Stomach (tissue), 9 donors: ENCODE results near the gene GEMIN8. TPM values are rescaled to one million over a fixed set of nuclear protein-coding genes. Genes with fewer than 3 reads are reported as not detected.

Experiments used
- DNase-seq, 2 donors: peaks; one replicate each; pipeline versions ENCODE4 v3.0.0 to v3.0.0-alpha.2; 2013 to 2019
- H3K27ac ChIP-seq, 5 donors: fragments of 200-600 bp in 4 of 5; sonication (generic) in 4 of 5; one replicate each; pipeline ENCODE4 v1.5.1; 2013 to 2019; ENCODE audit warnings: mild to moderate bottlenecking in 1 of 5, moderate library complexity in 1 of 5
- H3K27me3 ChIP-seq, 3 donors: fragments of 200-600 bp; sonication (generic); one replicate each; pipeline ENCODE4 v1.5.1; 2017 to 2019; ENCODE audit warnings: mixed run types in 1 of 3
- H3K36me3 ChIP-seq, 4 donors: fragments of 200-600 bp; sonication (generic); 1 replicate in 3 of 4; 2 replicates in 1 of 4; pipeline ENCODE4 v1.5.1; 2016 to 2019
- H3K4me1 ChIP-seq, 4 donors: fragments of 200-600 bp; sonication (generic); one replicate each; pipeline ENCODE4 v1.5.1; 2016 to 2019
- H3K4me3 ChIP-seq, 4 donors: fragments of 200-600 bp; sonication (generic) in 3 of 4; one replicate each; pipeline ENCODE4 v1.5.1; 2016 to 2019; ENCODE audit warnings: mild to moderate bottlenecking in 1 of 4
- H3K9me3 ChIP-seq, 4 donors: fragments of 200-600 bp; sonication (generic); one replicate each; pipeline ENCODE4 v1.5.1; 2016 to 2019
- CTCF ChIP-seq, 7 experiments: fragments of 450-650 bp in 4 of 7; fragments of 200-600 bp in 3 of 7; sonication (generic) in 3 of 7; IDR thresholded peaks; one replicate each; pipeline ENCODE4 v1.5.1; 2016 to 2019; ENCODE audit warnings: antibody characterized with exemption in 7 of 7, control low read depth in 2 of 7, mild to moderate bottlenecking in 1 of 7
- EP300 ChIP-seq: sonication (generic); formaldehyde crosslinking; IDR thresholded peaks from one replicate; pipeline ENCODE4 v1.6.1; 2017; ENCODE audit warnings: antibody characterized with exemption
- POLR2A ChIP-seq, 4 donors: fragments of 450-650 bp; IDR thresholded peaks; one replicate each; pipeline ENCODE4 v1.6.1; 2016; ENCODE audit warnings: antibody characterized with exemption in 4 of 4, control low read depth in 2 of 4, mild to moderate bottlenecking in 1 of 4, moderate library complexity in 1 of 4
- POLR2AphosphoS5 ChIP-seq, 3 donors: sonication (generic); formaldehyde crosslinking; IDR thresholded peaks; one replicate each; pipeline ENCODE4 v1.6.1; 2016; ENCODE audit warnings: antibody characterized with exemption in 3 of 3
- WGBS, 5 donors: extraction: QIAGEN DNeasy Blood & Tissue Kit in 3 of 5; methylation state at CpG; one replicate each; pipeline versions ENCODE4 v1.1.5 to v1.1.7; 2013 to 2018; 5-methylcytosine and 5-hydroxymethylcytosine counted together
- intact Hi-C: fragments of 100-400 bp; cut with DNase I; formaldehyde crosslinking; loops from one replicate; pipeline ENCODE4 v1.15.1; 2023; ENCODE audit warnings: low total_unique reads
- polyA plus RNA-seq, 3 donors: library from polyadenylated mRNA; stranded (reverse); fragments of 200-250 nt; gene quantifications; one replicate each; pipeline ENCODE4 v1.2.3, GENCODE V29; 2013
- total RNA-seq, 5 donors: library from RNA; depleted of rRNA; stranded (reverse); fragments of >200 nt; gene quantifications; one replicate each; pipeline versions ENCODE4 v1.1.0 to v1.2.3, GENCODE V29; 2014 to 2016
- donor health status: healthy with polysubstance abuse.
- donor health status: Bipolar disorder and iron deficiency.
- donor health status: healthy.

The GEMIN8 gene
- total and polyA plus RNA-seq, 8 donors: 4.3 to 33.5 (median 14.7) TPM

DNA sequence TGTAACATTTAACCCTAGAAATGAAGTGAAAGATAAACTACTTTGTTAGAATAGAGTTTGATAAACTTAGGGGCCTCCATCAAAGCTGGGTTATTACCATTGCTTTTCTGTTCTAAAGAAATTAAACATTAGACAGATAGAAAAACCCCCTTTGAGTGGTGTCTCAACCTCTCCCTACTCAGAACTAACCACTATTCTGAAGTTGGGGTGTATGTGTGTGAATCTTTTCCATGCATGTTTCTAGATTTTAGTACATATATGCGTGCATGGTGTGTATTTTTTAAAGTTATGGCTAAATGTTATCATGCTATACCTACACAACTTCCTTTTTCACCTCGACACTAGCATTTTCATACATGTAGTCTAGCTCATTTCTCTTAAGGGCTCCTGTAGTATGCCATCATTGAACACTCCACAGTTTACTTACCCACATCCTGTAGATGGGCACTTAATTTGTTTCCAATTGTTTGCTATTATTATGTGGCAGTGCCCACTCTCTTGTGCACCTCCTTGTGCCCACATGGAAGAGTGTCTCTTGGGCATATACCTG is 25.7 kb downstream of the GEMIN8 start:
- peaks cover 0 to 49% (median 18%) of the 10 kb centered on the region in 4 donors for H3K36me3 ChIP-seq
- H3K27ac ChIP-seq: no peak overlapping the region
- no peaks in the 10 kb centered on the region for H3K4me1 ChIP-seq
- no peak for DNase-seq
- WGBS, 5 donors: 37 to 57% (median 47%) methylated on average over 2 of the region's 2 CpGs
- no peaks in the 10 kb centered on the region for H3K27me3 ChIP-seq
- TF ChIP-seq POLR2AphosphoS5 (IDR thresholded peaks at IDR 0.05): no peak
- no peak for TF ChIP-seq POLR2A (IDR thresholded peaks at IDR 0.05)
- TF ChIP-seq CTCF (IDR thresholded peaks at IDR 0.05): no peak
- TF ChIP-seq EP300: no peak
- intact Hi-C loops: no loop called here
- no peak overlapping the region for H3K4me3 ChIP-seq
- no peaks in the 10 kb centered on the region for H3K9me3 ChIP-seq

- WGBS, 5 donors: 72 to 85% (median 76%) methylated on average over 4 of the region's 4 CpGs
- no peak for DNase-seq
- Histone ChIP-seq H3K27ac (no peak overlapping the region), H3K4me3 (no peak overlapping the region), H3K9me3 (no peaks in the 10 kb centered on the region), H3K27me3 (no peaks in the 10 kb centered on the region), H3K4me1 (no peaks in the 10 kb centered on the region), H3K36me3 (peaks cover 0 to 40% (median 9%) of the 10 kb centered on the region in 4 donors)
- intact Hi-C loops: no loop called here
- TF ChIP-seq EP300 (no peak), CTCF (IDR thresholded peaks at IDR 0.05) (no peak), POLR2AphosphoS5 (IDR thresholded peaks at IDR 0.05) (no peak), POLR2A (IDR thresholded peaks at IDR 0.05) (no peak)
Observed at GRCh38 chrX:14003028-14003427, 26.7 kb downstream of the GEMIN8 start.

DNA sequence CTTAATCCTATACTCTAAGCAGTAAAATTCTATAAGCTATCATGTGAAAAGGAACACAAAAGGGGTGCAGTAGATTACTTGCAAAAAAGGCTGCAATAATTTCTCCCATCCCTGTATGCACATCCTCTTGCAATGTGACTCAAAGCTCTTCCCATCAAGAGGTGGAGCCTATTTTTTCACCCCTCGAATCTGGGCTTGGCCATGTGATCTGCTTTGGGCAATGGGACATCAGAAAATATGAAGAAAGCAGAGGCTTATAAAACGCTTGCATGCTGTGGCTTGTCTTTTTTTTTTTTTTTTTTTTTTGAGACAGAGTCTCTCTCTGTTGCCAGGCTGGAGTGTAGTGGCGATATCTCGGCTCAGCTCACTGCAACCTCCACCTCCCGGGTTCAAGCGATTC is 33.0 kb downstream of the GEMIN8 start:
- H3K27ac ChIP-seq: no peak overlapping the region
- no peaks in the 10 kb centered on the region for H3K27me3 ChIP-seq
- no peak overlapping the region for H3K4me3 ChIP-seq
- intact Hi-C loops: no loop called here
- DNase-seq: no peak
- no peak for TF ChIP-seq CTCF (IDR thresholded peaks at IDR 0.05)
- no peak for TF ChIP-seq POLR2A (IDR thresholded peaks at IDR 0.05)
- no peak for TF ChIP-seq EP300
- TF ChIP-seq POLR2AphosphoS5 (IDR thresholded peaks at IDR 0.05): no peak
- H3K36me3 ChIP-seq: no peaks in the 10 kb centered on the region
- 82 to 98% (median 85%) methylated on average over 2 to 6 of the region's 6 CpGs for WGBS, 5 donors
- no peaks in the 10 kb centered on the region for H3K9me3 ChIP-seq
- H3K4me1 ChIP-seq: no peaks in the 10 kb centered on the region

DNA sequence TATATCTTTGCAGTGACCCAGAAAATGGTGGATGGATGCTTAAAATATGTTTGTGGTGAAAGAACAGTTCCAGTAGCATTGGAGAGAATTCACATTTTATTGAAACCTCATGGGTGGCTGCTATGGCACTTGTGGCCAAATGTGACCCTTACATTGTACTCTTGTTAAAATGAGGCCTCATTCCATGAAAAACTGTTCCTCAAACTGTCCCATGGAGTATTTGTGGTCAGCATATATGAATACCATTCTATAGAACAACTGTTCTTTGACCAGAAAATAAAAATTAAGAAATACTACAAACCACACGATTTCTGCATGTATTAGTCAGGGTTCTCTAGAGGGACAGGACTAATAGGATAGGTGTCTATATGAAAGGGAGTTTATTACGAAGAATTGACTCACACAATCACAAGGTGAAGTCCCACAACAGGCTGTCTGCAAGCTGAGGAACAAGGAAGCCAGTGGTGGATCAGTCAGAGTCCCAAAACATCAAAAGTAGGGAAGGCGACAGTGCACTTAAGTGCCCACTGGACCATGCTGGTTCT is 35.1 kb downstream of the GEMIN8 start:
- TF ChIP-seq EP300: no peak
- Histone ChIP-seq H3K27me3 (peaks cover 0 to 9% (median 0%) of the 10 kb centered on the region in 3 donors), H3K9me3 (no peaks in the 10 kb centered on the region), H3K4me3 (no peak overlapping the region), H3K36me3 (no peaks in the 10 kb centered on the region), H3K27ac (no peak overlapping the region), H3K4me1 (no peaks in the 10 kb centered on the region)
- 77 to 93% (median 87%) methylated on average over 3 of the region's 3 CpGs for WGBS, 5 donors
- no peak for DNase-seq
- intact Hi-C loops: no loop called here

GRCh38 chrX:13994104-13994503 is 35.6 kb downstream of the GEMIN8 start:
- WGBS, 5 donors: 66 to 89% (median 79%) methylated on average over 7 of the region's 7 CpGs
- H3K36me3 ChIP-seq: no peaks in the 10 kb centered on the region
- no peak overlapping the region for H3K27ac ChIP-seq
- intact Hi-C loops: no loop called here
- TF ChIP-seq POLR2AphosphoS5 (IDR thresholded peaks at IDR 0.05): no peak
- no peak for TF ChIP-seq POLR2A (IDR thresholded peaks at IDR 0.05)
- no peak for TF ChIP-seq EP300
- no peak for TF ChIP-seq CTCF (IDR thresholded peaks at IDR 0.05)
- H3K4me3 ChIP-seq: no peak overlapping the region
- no peaks in the 10 kb centered on the region for H3K9me3 ChIP-seq
- peaks cover 0 to 9% (median 0%) of the 10 kb centered on the region in 3 donors for H3K27me3 ChIP-seq
- no peaks in the 10 kb centered on the region for H3K4me1 ChIP-seq
- DNase-seq: no peak
